ENCODE data around the gene ATP1A1.

Gene ATP1A1

DNA sequence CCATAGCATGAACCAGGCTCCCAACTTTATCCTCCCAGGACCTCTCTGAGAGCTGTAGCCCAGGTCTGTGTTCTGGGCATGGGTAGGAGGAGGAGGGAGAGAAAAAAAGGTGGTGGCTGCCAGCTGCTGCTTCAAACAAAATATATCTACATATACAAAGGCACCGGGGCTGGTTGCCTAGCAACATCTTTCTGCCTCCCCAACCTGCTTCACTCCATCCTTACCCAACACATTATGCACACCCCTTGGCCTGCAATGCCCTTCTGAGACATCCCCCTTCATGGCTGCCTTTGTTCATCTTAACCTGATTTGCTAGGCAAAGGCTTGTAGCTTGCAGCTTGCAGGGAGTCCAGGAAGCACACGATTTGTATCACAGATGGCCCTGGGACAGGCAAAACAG, 27.2 kb upstream of the ATP1A1 start:
- TF ChIP-seq, protein P1, sequence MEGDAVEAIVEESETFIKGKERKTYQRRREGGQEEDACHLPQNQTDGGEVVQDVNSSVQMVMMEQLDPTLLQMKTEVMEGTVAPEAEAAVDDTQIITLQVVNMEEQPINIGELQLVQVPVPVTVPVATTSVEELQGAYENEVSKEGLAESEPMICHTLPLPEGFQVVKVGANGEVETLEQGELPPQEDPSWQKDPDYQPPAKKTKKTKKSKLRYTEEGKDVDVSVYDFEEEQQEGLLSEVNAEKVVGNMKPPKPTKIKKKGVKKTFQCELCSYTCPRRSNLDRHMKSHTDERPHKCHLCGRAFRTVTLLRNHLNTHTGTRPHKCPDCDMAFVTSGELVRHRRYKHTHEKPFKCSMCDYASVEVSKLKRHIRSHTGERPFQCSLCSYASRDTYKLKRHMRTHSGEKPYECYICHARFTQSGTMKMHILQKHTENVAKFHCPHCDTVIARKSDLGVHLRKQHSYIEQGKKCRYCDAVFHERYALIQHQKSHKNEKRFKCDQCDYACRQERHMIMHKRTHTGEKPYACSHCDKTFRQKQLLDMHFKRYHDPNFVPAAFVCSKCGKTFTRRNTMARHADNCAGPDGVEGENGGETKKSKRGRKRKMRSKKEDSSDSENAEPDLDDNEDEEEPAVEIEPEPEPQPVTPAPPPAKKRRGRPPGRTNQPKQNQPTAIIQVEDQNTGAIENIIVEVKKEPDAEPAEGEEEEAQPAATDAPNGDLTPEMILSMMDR (IDR thresholded peaks at IDR 0.05), result no peak

DNA sequence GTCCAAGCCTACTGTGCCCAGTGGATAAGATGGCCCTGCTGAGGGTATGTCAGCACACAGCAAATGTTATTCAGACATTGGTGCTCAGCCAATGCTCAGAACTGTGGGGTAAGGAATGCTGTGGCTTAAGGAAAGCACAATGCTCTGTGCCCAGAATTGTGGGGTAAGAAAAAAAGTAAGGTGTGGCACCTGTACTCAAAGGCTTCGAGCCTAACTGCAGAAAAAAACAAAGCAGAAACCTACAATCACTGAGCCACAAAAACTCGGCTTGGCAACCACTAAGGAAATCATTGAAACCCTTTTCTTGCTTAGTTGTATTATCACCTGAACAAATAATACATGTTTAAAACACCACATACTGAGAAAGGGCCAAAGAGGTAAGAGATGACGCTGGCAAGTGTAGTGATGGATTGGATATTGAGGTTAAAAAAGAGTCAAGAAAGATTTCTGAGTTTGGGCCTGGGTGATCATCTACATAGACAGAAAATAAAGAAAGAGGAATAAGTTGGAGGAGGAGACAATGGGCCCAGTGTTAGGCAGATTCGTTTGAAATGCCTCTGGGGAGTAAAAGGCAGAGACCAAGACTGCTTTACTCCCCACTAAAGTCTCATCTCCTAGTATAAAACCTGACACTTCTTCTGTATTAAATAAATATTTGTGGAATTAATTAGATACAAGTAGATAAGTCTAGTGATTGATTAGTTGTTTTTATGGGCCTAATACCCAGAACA, 25.9 kb upstream of the ATP1A1 start:
- TF ChIP-seq, protein P1 (IDR thresholded peaks at IDR 0.05), result no peak

DNA sequence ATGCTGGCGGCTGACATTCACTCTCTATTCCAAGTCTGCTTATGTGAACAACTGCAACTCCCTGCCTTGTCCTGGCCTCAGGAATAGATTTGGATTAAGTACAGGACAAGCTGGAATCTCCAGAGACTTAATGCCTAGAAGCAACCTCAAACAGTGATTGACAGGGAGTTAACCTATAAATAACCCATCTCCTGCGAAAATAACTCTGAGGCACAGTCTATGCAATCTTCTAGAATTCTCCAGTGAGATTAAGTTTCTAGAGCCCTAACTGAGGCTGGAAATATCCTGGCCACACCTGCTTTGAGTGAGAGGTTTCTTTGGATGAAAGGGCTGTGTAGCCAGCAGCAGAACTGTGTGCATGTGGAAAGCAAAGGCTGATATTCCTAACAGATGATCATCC, 25.3 kb upstream of the ATP1A1 start:
- TF ChIP-seq, protein P1 (IDR thresholded peaks at IDR 0.05), result no peak

DNA sequence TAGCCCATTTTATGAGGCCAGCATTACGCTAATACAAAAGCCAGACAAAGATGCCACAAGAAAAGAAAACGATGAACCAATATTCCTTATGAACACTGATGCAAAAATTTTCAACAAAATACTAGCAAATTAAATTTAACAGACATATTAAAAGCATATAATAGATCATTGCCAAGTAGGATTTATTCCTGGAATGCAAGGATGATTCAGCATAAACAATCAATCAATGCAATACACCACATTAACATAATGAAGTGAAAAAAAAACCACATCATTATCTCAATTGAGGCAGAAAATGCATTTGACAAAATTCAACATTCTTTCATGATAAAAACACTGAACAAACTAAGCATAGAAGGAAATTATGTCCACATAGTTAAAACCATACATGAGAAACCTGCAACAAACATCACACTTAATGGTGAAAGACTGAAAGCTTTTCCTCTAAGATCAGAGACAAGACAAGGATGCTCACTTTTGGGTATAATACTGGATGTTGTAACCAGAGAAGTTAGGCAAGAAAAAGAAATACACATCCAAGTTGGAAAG, 22.9 kb upstream of the ATP1A1 start:
- TF ChIP-seq, protein P1 (IDR thresholded peaks at IDR 0.05), result no peak

DNA sequence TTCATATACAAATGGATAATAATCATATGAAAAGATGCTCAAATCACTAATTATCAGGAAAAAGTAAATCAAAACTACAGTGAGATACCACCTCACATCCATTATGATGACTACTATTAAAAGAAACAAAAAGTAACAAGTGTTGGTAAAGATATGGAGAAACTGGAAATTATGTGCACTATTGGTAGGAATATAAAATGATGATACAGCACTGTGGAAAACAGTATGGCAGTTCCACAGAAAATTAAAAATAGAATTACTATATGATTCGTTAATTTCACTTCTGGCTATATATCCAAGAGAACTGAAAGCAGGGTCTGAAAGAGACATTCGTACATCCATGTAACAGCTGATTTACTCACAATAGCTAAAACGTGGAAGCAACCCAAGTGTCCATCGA, 21.1 kb upstream of the ATP1A1 start:
- TF ChIP-seq, protein P1 (IDR thresholded peaks at IDR 0.05), result no peak

DNA sequence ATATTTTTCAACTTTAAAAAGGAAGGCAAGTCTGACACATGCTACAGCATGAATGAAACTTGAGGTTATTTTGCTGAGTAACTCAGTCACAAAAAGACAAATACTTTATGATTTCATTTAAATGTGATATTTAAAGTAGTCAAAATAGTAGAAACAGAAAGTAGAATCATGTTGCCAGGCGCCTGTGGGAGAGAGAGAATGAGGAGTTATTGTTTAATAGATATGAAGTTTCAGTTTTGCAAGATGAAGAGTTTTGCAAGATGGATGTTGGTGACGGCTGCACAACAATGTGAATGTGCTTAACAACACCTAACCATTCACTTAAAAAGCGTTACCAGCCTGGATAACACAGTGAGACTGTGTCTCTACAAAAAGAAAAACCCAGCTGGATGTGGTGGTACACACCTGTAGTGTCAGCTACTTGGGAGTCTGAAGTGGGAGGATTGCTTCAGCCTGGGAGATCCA, 20.7 kb upstream of the ATP1A1 start:
- TF ChIP-seq, protein P1 (IDR thresholded peaks at IDR 0.05), result no peak

DNA sequence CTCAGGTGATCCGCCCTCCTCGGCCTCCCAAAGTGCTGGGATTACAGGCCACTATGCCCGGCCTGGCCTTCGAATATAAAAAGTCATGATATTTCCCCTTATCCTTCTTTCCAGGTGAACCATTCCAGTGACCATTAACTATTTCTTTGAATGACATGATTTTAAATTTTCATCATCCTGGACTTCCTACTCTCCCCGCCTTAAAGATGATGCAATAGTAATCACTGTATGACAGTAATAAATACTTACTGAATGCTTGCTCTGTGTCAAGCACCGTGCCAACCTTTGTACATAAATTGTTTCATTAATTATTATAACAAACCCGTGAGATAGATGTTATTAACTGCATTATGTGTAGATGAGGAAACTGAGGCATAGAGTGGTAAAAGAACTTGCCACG, 19.9 kb upstream of the ATP1A1 start:
- TF ChIP-seq, protein P1 (IDR thresholded peaks at IDR 0.05), result no peak

All from LNCAP (cell line).